GM12891 (cell line): ENCODE results near the gene RAPGEF2.

ENCODE experiments used
- POLR2A ChIP-seq: IDR thresholded peaks from 2 replicates; pipeline ENCODE4 v1.6.1; 2011; ENCODE audit warnings: low read depth, low read length, control low read depth
- POLR2AphosphoS5 ChIP-seq: IDR thresholded peaks from 2 replicates; pipeline ENCODE4 v1.6.1; 2011; ENCODE audit warnings: low read depth, low read length, control low read depth
- SPI1 ChIP-seq: IDR thresholded peaks from 2 replicates; pipeline ENCODE4 v1.6.1; 2011; ENCODE audit warnings: low read depth, low read length, control low read depth
- TAF1 ChIP-seq: IDR thresholded peaks from 2 replicates; pipeline ENCODE4 v1.6.1; 2011; ENCODE audit warnings: low read depth, low read length, control low read depth

DNA sequence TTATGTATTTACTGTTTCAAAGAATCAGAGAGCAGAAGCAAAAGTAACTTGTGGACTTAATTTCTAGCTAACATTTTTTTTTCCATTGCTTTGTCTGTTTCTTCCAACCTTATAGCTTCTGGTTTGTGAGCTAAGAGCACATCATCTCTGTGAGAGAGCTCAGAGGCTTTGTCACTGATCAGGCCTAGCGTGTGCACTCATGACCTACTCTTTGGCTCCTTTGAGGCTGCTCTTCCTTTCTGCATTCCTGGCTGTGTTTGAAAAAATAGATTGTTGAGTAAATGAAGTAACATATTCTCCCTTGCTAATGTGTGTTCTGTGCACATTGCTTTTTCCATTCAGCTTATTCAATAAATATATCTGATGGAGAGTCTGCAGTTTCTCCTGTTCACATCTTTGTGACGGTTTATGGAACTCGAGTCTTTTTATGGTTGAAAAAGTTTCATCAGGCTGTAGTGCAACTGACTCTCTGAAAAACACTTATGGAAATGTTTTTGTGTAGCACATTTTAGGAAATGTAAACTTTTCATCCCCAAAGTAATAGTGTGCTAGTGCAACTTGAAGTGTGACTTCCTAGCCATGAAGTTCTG lies 133.0 kb downstream of the RAPGEF2 start:
- TF ChIP-seq POLR2A (no peak), POLR2AphosphoS5 (no peak), TAF1 (no peak), SPI1 (no peak)
